Measurements from ENCODE around the gene IFRD2. TPM values are rescaled to one million over a fixed set of nuclear protein-coding genes. Genes with fewer than 3 reads are reported as not detected.
A peak's percentile ranks its signal among the peaks of the same experiment; 100 is the strongest.

Gene IFRD2
- total RNA-seq = 51.2 TPM

GRCh38 chr3:50292159-50293078 is at the start of gene IFRD2:
TSS of gene IFRD2 (minus strand) at chr3:50292429. CDS start at chr3:50292274, 155 bp downstream.
- DNase-seq (ENCODE audit: low spot score) (peak; percentile 97), ATAC-seq (peak; percentile 97)
- intact Hi-C loops (cut with DNase I) = no loop called here

GRCh38 chr3:50341537-50341936 is 49.3 kb upstream of the IFRD2 start:
- intact Hi-C loops (cut with DNase I) = no loop called here
- ATAC-seq (no peak), DNase-seq (ENCODE audit: low spot score) (no peak)

- intact Hi-C loops (cut with DNase I) = no loop called here
- ATAC-seq = peak; percentile 55
- DNase-seq (ENCODE audit: low spot score) = peak; percentile 90
These were observed 48.5 kb upstream of the IFRD2 start, which contains the start of gene RASSF1 for GRCh38 chr3:50340448-50341329. TSS of gene RASSF1 (minus strand) at chr3:50340836. CDS start at chr3:50340805, 31 bp downstream.

- ATAC-seq = no peak
- no peak for DNase-seq (ENCODE audit: low spot score)
- intact Hi-C loops (cut with DNase I) = no loop called here
These were observed 47.9 kb upstream of the IFRD2 start for GRCh38 chr3:50340147-50340447.

GRCh38 chr3:50339485-50340146 is 47.4 kb upstream of the IFRD2 start:
- DNase-seq (ENCODE audit: low spot score) (no peak), ATAC-seq (no peak)
- intact Hi-C loops (cut with DNase I) = no loop called here

- intact Hi-C loops (cut with DNase I) = no loop called here
- ATAC-seq (no peak), DNase-seq (ENCODE audit: low spot score) (no peak)
These were observed 46.7 kb upstream of the IFRD2 start for GRCh38 chr3:50338965-50339364.

GRCh38 chr3:50337175-50337861 is 45.1 kb upstream of the IFRD2 start:
- intact Hi-C loops (cut with DNase I) = no loop called here
- ATAC-seq = peak; percentile 92
- peak; percentile 100 for DNase-seq (ENCODE audit: low spot score)

GRCh38 chr3:50336452-50337174 is 44.4 kb upstream of the IFRD2 start:
- ATAC-seq = no peak
- no peak for DNase-seq (ENCODE audit: low spot score)
- intact Hi-C loops (cut with DNase I) = no loop called here

- intact Hi-C loops (cut with DNase I) = no loop called here
- DNase-seq (ENCODE audit: low spot score) (no peak), ATAC-seq (no peak)
These were observed 42.3 kb upstream of the IFRD2 start for GRCh38 chr3:50334339-50335075.

- DNase-seq (ENCODE audit: low spot score) (peak; percentile 72), ATAC-seq (peak; percentile 9)
- intact Hi-C loops (cut with DNase I) = no loop called here
These were observed 41.6 kb upstream of the IFRD2 start for GRCh38 chr3:50333744-50334328.

GRCh38 chr3:50331364-50331907 is 39.2 kb upstream of the IFRD2 start:
- intact Hi-C loops (cut with DNase I) = no loop called here
- ATAC-seq = no peak
- no peak for DNase-seq (ENCODE audit: low spot score)

GRCh38 chr3:50330330-50330729 is 38.1 kb upstream of the IFRD2 start:
- no peak for DNase-seq (ENCODE audit: low spot score)
- intact Hi-C loops (cut with DNase I) = no loop called here
- ATAC-seq = no peak

- peak; percentile 91 for ATAC-seq
- DNase-seq (ENCODE audit: low spot score) = peak; percentile 98
- intact Hi-C loops (cut with DNase I) = no loop called here
These were observed 35.9 kb upstream of the IFRD2 start, which contains the start of gene TUSC2 for GRCh38 chr3:50327943-50328691. TSS of gene TUSC2 (minus strand) at chr3:50328223. CDS start at chr3:50328099, 124 bp downstream.

- DNase-seq (ENCODE audit: low spot score) (no peak), ATAC-seq (no peak)
- intact Hi-C loops (cut with DNase I) = no loop called here
These were observed 34.9 kb upstream of the IFRD2 start for GRCh38 chr3:50327129-50327528.

- DNase-seq (ENCODE audit: low spot score) (no peak), ATAC-seq (no peak)
- intact Hi-C loops (cut with DNase I) = no loop called here
These were observed 33.9 kb upstream of the IFRD2 start for GRCh38 chr3:50326182-50326541.

GRCh38 chr3:50325497-50326181 is 33.4 kb upstream of the IFRD2 start:
- DNase-seq (ENCODE audit: low spot score) = no peak
- intact Hi-C loops (cut with DNase I) = no loop called here
- ATAC-seq = no peak
